ENCODE results near the gene HOXD11. TPM values are rescaled to one million over a fixed set of nuclear protein-coding genes. Genes with fewer than 3 reads are reported as not detected.

The HOXD11 gene
- total RNA-seq, 1 experiment from 2014 or later: not detected

DNA sequence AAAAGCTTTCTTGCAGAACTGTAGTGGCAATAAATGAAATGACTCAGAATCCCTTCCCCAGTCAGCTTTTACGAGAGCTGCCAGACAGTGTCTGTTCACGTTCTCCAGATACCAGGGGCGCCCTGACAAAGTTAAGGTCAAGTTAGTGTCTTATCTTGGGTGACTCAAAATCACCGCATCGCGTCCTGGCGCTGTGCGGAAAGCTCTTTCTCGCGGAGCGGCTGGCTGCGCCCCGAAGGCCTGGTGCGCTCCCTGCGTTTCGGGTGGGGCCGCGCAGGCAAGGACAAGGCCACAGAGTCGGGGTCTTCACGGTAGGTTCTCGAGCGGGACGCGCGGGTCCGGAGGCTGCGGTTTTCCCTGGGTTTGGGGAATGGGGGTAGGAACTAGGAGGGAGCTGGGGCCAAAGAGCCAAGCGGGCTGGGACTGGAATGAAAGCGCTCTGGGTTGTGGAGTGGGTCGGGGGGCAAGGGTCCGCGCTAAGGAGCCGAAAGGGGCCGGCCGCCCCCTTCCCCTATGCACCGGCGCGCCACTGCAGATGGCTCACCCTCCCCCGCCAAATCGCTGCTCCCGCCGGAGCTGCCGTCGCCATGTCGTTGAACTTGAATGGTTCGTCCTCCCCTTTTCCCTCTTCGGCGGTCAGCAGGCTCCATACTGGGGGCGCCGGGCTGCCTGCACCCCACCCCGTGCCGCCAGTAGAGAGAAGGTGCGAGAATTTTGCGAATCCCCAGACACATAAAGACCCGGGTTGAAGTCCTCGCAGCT, 2.6 kb upstream of the HOXD11 start:
- Mint-ChIP-seq H3K27me3 (ENCODE audit: low read depth) (peaks cover 98% of the 10 kb centered on the region), H3K9me3 (no peaks in the 10 kb centered on the region), H3K36me3 (no peaks in the 10 kb centered on the region), H3K27ac (no peak overlapping the region), H3K4me3 (peak overlapping the region; percentile 60), H3K4me1 (peaks cover 49% of the 10 kb centered on the region)
- 0 out of 2 replicates have a peak, but pooled peaks have one; percentile 3 for ATAC-seq
- POLR2A ChIA-PET: no interaction called here
- CTCF ChIA-PET: interaction anchor here (0.6 to 1.6 kb wide), 8 partner anchors 14 to 533 kb away, joined by 3 to 4 read pairs (median 3); partner anchors contain the start of gene LNPK
- no peak for DNase-seq (ENCODE audit: low spot score)
- no peak for TF ChIP-seq MXD4 (CRISPR knock-in tag; IDR thresholded peaks at IDR 0.05; ENCODE audit: borderline replicate concordance)
- TF ChIP-seq, protein P1, sequence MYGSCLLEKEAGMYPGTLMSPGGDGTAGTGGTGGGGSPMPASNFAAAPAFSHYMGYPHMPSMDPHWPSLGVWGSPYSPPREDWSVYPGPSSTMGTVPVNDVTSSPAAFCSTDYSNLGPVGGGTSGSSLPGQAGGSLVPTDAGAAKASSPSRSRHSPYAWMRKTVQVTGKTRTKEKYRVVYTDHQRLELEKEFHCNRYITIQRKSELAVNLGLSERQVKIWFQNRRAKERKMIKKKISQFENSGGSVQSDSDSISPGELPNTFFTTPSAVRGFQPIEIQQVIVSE (CRISPR knock-in tag; IDR thresholded peaks at IDR 0.05; ENCODE audit: borderline replicate concordance): 0 out of 2 replicates have a peak, but pooled peaks have one; percentile 38

DNA sequence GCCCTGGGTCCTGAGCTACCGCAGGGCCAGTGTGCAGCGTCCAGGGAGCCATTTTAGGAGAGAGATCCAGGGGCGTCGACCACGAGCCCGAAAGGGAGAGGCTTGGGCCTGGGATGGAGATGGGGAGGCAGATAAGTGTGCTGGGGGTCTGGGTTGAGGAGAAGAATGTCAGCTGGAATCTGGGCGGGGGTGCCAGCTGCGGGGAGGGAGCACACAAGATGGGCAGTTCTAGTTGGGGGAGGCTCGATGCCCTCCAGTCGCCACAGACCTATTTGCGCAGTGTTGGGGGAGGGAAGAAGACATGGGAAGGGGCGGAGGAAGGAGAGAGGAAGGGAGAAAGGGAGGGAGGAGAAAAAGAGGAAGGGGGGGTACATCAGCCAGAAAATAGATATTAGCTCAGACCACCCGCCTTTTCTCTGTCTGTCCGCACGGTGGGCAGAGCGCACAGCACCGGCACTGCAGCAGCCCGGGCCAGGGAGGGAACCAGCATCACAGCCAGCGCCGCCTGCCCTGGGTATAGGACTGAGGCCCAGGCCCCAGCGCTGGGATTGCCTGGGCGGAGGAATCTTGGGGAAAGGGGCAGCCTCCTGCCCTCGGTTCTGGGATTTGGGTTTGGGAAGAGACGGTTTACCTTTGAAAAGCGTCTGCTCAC, 1.9 kb upstream of the HOXD11 start:
- Mint-ChIP-seq H3K4me3 (peak overlapping the region; percentile 60), H3K36me3 (no peaks in the 10 kb centered on the region), H3K27me3 (ENCODE audit: low read depth) (peaks cover 98% of the 10 kb centered on the region), H3K9me3 (no peaks in the 10 kb centered on the region), H3K4me1 (peaks cover 46% of the 10 kb centered on the region), H3K27ac (no peak overlapping the region)
- peak; percentile 25 for ATAC-seq
- no peak for DNase-seq (ENCODE audit: low spot score)
- ChIA-PET POLR2A (no interaction called here), CTCF (interaction anchor here (0.8 to 2.4 kb wide), 6 partner anchors 8 to 66 kb away, joined by 3 to 14 read pairs (median 3); no protein-coding TSS in a partner anchor)
- TF ChIP-seq ZNF232 (CRISPR knock-in tag; IDR thresholded peaks at IDR 0.05) (no peak), JAZF1 (CRISPR knock-in tag; IDR thresholded peaks at IDR 0.05) (no peak), ELF4 (CRISPR knock-in tag; IDR thresholded peaks at IDR 0.05; ENCODE audit: low read depth) (no peak), TEAD1 (CRISPR knock-in tag; IDR thresholded peaks at IDR 0.05) (no peak), ESRRA (CRISPR knock-in tag; IDR thresholded peaks at IDR 0.05; ENCODE audit: borderline replicate concordance) (no peak), MXD4 (CRISPR knock-in tag; IDR thresholded peaks at IDR 0.05; ENCODE audit: borderline replicate concordance) (no peak), ZNF317 (CRISPR knock-in tag; IDR thresholded peaks at IDR 0.05; ENCODE audit: borderline replicate concordance, low read depth) (no peak), FOXJ3 (CRISPR knock-in tag; IDR thresholded peaks at IDR 0.05; ENCODE audit: borderline replicate concordance) (no peak), ZSCAN18 (CRISPR knock-in tag; IDR thresholded peaks at IDR 0.05) (no peak), SMAD3 (CRISPR knock-in tag; IDR thresholded peaks at IDR 0.05; ENCODE audit: borderline replicate concordance) (no peak), CREM (CRISPR knock-in tag; IDR thresholded peaks at IDR 0.05) (no peak), ZNF416 (CRISPR knock-in tag; IDR thresholded peaks at IDR 0.05) (no peak), GTF2I (CRISPR knock-in tag; conservative IDR thresholded peaks at IDR 0.05) (no peak)
- TF ChIP-seq, protein P2, sequence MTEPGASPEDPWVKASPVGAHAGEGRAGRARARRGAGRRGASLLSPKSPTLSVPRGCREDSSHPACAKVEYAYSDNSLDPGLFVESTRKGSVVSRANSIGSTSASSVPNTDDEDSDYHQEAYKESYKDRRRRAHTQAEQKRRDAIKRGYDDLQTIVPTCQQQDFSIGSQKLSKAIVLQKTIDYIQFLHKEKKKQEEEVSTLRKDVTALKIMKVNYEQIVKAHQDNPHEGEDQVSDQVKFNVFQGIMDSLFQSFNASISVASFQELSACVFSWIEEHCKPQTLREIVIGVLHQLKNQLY (CRISPR knock-in tag; IDR thresholded peaks at IDR 0.05): no peak
- TF ChIP-seq, protein P3, sequence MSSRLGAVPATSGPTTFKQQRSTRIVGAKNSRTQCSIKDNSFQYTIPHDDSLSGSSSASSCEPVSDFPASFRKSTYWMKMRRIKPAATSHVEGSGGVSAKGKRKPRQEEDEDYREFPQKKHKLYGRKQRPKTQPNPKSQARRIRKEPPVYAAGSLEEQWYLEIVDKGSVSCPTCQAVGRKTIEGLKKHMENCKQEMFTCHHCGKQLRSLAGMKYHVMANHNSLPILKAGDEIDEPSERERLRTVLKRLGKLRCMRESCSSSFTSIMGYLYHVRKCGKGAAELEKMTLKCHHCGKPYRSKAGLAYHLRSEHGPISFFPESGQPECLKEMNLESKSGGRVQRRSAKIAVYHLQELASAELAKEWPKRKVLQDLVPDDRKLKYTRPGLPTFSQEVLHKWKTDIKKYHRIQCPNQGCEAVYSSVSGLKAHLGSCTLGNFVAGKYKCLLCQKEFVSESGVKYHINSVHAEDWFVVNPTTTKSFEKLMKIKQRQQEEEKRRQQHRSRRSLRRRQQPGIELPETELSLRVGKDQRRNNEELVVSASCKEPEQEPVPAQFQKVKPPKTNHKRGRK (CRISPR knock-in tag; IDR thresholded peaks at IDR 0.05; ENCODE audit: borderline replicate concordance): no peak

All from WTC11 (cell line).